Measurements from ENCODE around the gene ANO2.

The ANO2 gene

GRCh38 chr12:5916785-5917290 is 28.2 kb downstream of the ANO2 start:
- DNase-seq (ENCODE audit: low read depth in 2 of 2) = no peak

GRCh38 chr12:5915511-5915910 is 29.5 kb downstream of the ANO2 start:
- no peak for DNase-seq (ENCODE audit: low read depth in 2 of 2)

GRCh38 chr12:5914387-5915149 is 30.5 kb downstream of the ANO2 start:
- DNase-seq (ENCODE audit: low read depth in 2 of 2) = no peak

- no peak for DNase-seq (ENCODE audit: low read depth in 2 of 2)
These were observed 31.7 kb downstream of the ANO2 start for GRCh38 chr12:5913387-5913786.

- DNase-seq (ENCODE audit: low read depth in 2 of 2) = no peak
These were observed 32.4 kb downstream of the ANO2 start for GRCh38 chr12:5912437-5913334.

- no peak for DNase-seq (ENCODE audit: low read depth in 2 of 2)
These were observed 33.0 kb downstream of the ANO2 start for GRCh38 chr12:5912011-5912410.

GRCh38 chr12:5910790-5911548 is 34.1 kb downstream of the ANO2 start:
- DNase-seq (ENCODE audit: low read depth in 2 of 2) = no peak

- DNase-seq (ENCODE audit: low read depth in 2 of 2) = no peak
These were observed 35.5 kb downstream of the ANO2 start for GRCh38 chr12:5909560-5909959.

- no peak for DNase-seq (ENCODE audit: low read depth in 2 of 2)
These were observed 36.8 kb downstream of the ANO2 start for GRCh38 chr12:5908251-5908650.

GRCh38 chr12:5907807-5908206 is 37.3 kb downstream of the ANO2 start:
- DNase-seq (ENCODE audit: low read depth in 2 of 2) = no peak

GRCh38 chr12:5905757-5906156 is 39.3 kb downstream of the ANO2 start:
- DNase-seq (ENCODE audit: low read depth in 2 of 2) = no peak

GRCh38 chr12:5904969-5905368 is 40.1 kb downstream of the ANO2 start:
- DNase-seq (ENCODE audit: low read depth in 2 of 2) = no peak

- DNase-seq (ENCODE audit: low read depth in 2 of 2) = no peak
These were observed 40.6 kb downstream of the ANO2 start for GRCh38 chr12:5904441-5904840.

- no peak for DNase-seq (ENCODE audit: low read depth in 2 of 2)
These were observed 42.3 kb downstream of the ANO2 start for GRCh38 chr12:5902736-5903135.

GRCh38 chr12:5901416-5901815 is 43.6 kb downstream of the ANO2 start:
- DNase-seq (ENCODE audit: low read depth in 2 of 2) = no peak

- no peak for DNase-seq (ENCODE audit: low read depth in 2 of 2)
These were observed 44.4 kb downstream of the ANO2 start for GRCh38 chr12:5900533-5901205.

- DNase-seq (ENCODE audit: low read depth in 2 of 2) = no peak
These were observed 45.0 kb downstream of the ANO2 start for GRCh38 chr12:5900076-5900475.

GRCh38 chr12:5899675-5900074 is 45.4 kb downstream of the ANO2 start:
- DNase-seq (ENCODE audit: low read depth in 2 of 2) = no peak

- DNase-seq (ENCODE audit: low read depth in 2 of 2) = no peak
These were observed 46.2 kb downstream of the ANO2 start for GRCh38 chr12:5898874-5899273.

- no peak for DNase-seq (ENCODE audit: low read depth in 2 of 2)
These were observed 55.5 kb downstream of the ANO2 start for GRCh38 chr12:5889381-5890047.

- no peak for DNase-seq (ENCODE audit: low read depth in 2 of 2)
These were observed 56.2 kb downstream of the ANO2 start for GRCh38 chr12:5888816-5889315.

All from stimulated activated CD8-positive, alpha-beta memory T cell treated with anti-CD3 and anti-CD28 coated beads, Interleukin-15, amount 100 ng/mL, for 4 hours (primary cell).